ENCODE measurements around the gene TBX19.

DNA sequence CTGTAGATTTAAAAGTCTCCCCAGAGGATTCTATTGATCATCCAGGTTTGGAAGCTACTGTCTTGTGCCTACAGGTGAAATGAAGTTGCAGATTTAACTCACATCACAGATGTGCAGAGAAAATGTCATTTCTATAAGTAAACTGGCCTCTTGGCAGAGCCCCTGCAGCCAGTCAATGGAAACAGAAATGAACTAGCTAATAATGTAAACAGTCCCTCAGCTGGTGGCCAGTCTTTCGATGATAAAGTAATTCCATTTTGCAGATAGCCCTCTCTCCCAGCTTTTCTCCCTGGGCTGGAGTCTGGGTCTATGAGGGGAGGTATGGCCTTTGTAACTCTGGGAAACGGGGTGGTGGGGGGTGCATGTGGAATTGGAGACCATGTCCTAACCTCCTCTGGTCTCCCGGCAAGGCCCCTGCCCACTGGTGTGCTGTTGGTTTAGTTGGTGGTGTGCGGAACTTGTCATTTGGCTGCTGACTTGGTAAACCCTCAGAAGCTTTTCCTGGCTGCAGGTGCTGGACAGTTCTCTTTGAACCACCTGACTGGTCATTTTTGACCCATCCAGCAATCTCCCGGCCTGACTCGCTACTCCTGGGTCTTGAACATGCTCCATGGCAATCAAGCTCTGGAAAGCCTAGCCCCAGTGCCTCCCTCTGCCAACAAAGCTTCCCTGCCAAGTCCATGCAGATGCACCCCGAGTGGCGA lies 14.9 kb downstream of the TBX19 start:
- TF ChIP-seq POLR2A (IDR thresholded peaks at IDR 0.05) = no peak
- TF ChIP-seq, protein P1, sequence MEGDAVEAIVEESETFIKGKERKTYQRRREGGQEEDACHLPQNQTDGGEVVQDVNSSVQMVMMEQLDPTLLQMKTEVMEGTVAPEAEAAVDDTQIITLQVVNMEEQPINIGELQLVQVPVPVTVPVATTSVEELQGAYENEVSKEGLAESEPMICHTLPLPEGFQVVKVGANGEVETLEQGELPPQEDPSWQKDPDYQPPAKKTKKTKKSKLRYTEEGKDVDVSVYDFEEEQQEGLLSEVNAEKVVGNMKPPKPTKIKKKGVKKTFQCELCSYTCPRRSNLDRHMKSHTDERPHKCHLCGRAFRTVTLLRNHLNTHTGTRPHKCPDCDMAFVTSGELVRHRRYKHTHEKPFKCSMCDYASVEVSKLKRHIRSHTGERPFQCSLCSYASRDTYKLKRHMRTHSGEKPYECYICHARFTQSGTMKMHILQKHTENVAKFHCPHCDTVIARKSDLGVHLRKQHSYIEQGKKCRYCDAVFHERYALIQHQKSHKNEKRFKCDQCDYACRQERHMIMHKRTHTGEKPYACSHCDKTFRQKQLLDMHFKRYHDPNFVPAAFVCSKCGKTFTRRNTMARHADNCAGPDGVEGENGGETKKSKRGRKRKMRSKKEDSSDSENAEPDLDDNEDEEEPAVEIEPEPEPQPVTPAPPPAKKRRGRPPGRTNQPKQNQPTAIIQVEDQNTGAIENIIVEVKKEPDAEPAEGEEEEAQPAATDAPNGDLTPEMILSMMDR (IDR thresholded peaks at IDR 0.05) = no peak

All from right lobe of liver (tissue), 4 donors.